C4-2B (cell line): ENCODE measurements around the gene HRG.

Experiments
- ZFX ChIP-seq: fragments of 450-650 bp; IDR thresholded peaks from 2 replicates; pipeline ENCODE4 v1.6.1; 2017
- TF ChIP-seq, protein P1 (sequence below): fragments of 450-650 bp; conservative IDR thresholded peaks from 2 replicates; pipeline ENCODE4 v1.5.1; 2017; ENCODE audit warnings: mild to moderate bottlenecking

DNA sequence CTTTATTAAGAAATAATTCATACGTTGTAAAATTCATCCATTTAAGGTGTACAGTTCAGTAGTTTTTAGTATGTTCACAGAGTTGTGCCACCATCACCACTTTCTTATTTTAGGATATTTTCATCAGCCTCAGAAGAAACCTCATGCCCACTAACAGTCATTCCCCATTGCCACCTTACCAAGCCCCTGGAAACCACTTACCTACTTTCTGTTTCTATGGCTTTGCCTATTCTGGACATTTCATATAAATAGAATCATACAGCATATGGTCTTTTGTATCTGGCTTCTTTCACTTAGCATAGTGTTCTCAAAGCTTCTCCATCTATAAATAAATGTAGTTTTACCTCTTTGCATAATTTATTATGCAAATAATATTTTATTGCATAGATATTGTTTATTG, 19.0 kb upstream of the HRG start:
- TF ChIP-seq, protein P1, sequence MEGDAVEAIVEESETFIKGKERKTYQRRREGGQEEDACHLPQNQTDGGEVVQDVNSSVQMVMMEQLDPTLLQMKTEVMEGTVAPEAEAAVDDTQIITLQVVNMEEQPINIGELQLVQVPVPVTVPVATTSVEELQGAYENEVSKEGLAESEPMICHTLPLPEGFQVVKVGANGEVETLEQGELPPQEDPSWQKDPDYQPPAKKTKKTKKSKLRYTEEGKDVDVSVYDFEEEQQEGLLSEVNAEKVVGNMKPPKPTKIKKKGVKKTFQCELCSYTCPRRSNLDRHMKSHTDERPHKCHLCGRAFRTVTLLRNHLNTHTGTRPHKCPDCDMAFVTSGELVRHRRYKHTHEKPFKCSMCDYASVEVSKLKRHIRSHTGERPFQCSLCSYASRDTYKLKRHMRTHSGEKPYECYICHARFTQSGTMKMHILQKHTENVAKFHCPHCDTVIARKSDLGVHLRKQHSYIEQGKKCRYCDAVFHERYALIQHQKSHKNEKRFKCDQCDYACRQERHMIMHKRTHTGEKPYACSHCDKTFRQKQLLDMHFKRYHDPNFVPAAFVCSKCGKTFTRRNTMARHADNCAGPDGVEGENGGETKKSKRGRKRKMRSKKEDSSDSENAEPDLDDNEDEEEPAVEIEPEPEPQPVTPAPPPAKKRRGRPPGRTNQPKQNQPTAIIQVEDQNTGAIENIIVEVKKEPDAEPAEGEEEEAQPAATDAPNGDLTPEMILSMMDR, result no peak
- TF ChIP-seq ZFX, result no peak
